ENCODE data around the gene NAA60. TPM values are rescaled to one million over a fixed set of nuclear protein-coding genes. Genes with fewer than 3 reads are reported as not detected.
A peak's percentile ranks its signal among the peaks of the same experiment; 100 is the strongest.

The NAA60 gene
- total and polyA plus RNA-seq, 2 of the 13 experiments (the other 11 are each of a cell fraction or from before 2014, with no cell fraction given): 14.7 to 32.0 TPM

DNA sequence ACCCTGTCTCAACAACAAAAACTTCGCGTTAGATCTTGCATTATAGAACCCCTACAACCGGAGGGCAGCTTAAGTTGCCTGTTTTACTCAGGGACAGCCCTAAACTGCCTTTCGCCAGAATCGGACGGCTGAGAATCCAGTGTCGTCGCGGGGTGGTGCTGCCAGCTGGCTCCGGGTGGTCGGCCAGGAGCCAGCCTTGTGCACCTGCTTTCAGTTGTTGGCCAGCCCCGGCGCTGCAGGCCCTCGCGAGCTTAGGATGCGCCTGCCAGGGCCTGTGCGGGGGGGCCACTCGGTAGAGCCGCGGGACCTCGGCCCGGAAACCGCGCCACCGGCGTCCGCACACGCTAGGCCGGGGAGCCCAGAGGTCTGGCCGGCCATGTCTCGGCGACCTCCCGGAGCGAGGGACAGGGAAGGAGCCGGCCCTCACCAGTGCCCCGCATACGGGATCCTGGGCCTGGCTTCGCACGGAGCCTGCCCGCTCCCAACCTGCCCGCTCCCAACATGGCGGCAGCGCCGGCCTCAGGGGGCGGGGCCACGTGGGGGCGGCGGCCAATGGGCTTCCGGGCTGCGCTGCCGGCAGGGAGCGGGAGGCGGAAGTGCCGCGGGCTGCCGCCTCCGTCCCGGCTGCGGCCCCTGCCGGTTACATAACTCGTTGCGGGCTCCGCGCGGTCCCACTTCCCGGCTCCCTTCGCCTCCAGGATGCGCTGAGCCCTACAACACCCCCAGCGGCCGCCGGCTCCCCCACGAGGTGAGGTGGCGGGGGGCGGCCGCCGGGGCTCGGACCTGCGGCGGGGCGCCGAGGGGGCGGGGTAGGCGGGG, 14.2 kb downstream of the NAA60 start (continued):
- TF ChIP-seq ZNF263 (CRISPR knock-in tag; IDR thresholded peaks at IDR 0.05) (no peak), ZNF24 (IDR thresholded peaks at IDR 0.05) (no peak), NR1H2 (CRISPR knock-in tag; IDR thresholded peaks at IDR 0.05; ENCODE audit: borderline replicate concordance, low read depth) (no peak), RNF2 (conservative IDR thresholded peaks at IDR 0.05; ENCODE audit: low read depth) (peak; percentile 89; the same call in 1 of the 2 replicates), ZNF709 (CRISPR knock-in tag; IDR thresholded peaks at IDR 0.05) (peak; percentile 71), SP4 (CRISPR knock-in tag; IDR thresholded peaks at IDR 0.05) (peak; percentile 95), ZFP90 (CRISPR knock-in tag; IDR thresholded peaks at IDR 0.05; ENCODE audit: borderline replicate concordance) (peak; percentile 88; the same call in 1 of the 2 replicates), GLI4 (CRISPR knock-in tag; IDR thresholded peaks at IDR 0.05; ENCODE audit: borderline replicate concordance) (peak; percentile 89; the same call in 1 of the 2 replicates), ZBTB1 (CRISPR knock-in tag; IDR thresholded peaks at IDR 0.05; ENCODE audit: borderline replicate concordance) (no peak), RFX5 (IDR thresholded peaks at IDR 0.05; ENCODE audit: low read depth, low read length) (no peak), ZNF850 (CRISPR knock-in tag; conservative IDR thresholded peaks at IDR 0.05) (no peak; the same call in 1 of the 2 replicates), TBX2 (CRISPR knock-in tag; IDR thresholded peaks at IDR 0.05; ENCODE audit: borderline replicate concordance) (peak; percentile 71), ZNF224 (CRISPR knock-in tag; IDR thresholded peaks at IDR 0.05) (no peak), MYNN (CRISPR knock-in tag; IDR thresholded peaks at IDR 0.05; ENCODE audit: low read depth) (no peak)
- TF ChIP-seq, protein P1, sequence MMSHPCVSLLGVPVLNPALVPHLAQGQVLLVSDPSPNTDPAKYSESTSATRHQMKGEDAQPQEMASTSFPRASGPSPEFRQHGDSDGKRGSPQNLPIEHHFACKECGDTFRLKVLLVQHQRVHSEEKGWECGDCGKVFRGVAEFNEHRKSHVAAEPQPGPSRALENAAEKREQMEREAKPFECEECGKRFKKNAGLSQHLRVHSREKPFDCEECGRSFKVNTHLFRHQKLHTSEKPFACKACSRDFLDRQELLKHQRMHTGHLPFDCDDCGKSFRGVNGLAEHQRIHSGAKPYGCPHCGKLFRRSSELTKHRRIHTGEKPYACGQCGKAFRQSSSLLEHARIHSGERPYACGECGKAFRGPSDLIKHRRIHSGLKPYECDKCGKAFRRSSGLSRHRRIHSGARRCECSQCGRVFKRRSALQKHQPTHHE (CRISPR knock-in tag; IDR thresholded peaks at IDR 0.05; ENCODE audit: borderline replicate concordance): no peak
- TF ChIP-seq, protein P2, sequence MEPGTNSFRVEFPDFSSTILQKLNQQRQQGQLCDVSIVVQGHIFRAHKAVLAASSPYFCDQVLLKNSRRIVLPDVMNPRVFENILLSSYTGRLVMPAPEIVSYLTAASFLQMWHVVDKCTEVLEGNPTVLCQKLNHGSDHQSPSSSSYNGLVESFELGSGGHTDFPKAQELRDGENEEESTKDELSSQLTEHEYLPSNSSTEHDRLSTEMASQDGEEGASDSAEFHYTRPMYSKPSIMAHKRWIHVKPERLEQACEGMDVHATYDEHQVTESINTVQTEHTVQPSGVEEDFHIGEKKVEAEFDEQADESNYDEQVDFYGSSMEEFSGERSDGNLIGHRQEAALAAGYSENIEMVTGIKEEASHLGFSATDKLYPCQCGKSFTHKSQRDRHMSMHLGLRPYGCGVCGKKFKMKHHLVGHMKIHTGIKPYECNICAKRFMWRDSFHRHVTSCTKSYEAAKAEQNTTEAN (CRISPR knock-in tag; conservative IDR thresholded peaks at IDR 0.05): 0 out of 2 replicates have a peak, but pooled peaks have one; percentile 23
- TF ChIP-seq, protein P3, sequence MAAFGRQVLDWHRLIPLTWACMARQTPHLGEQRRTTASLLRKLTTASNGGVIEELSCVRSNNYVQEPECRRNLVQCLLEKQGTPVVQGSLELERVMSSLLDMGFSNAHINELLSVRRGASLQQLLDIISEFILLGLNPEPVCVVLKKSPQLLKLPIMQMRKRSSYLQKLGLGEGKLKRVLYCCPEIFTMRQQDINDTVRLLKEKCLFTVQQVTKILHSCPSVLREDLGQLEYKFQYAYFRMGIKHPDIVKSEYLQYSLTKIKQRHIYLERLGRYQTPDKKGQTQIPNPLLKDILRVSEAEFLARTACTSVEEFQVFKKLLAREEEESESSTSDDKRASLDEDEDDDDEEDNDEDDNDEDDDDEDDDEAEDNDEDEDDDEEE (CRISPR knock-in tag; IDR thresholded peaks at IDR 0.05): peak; percentile 83; the same call in 1 of the 2 replicates
- TF ChIP-seq, protein P4, sequence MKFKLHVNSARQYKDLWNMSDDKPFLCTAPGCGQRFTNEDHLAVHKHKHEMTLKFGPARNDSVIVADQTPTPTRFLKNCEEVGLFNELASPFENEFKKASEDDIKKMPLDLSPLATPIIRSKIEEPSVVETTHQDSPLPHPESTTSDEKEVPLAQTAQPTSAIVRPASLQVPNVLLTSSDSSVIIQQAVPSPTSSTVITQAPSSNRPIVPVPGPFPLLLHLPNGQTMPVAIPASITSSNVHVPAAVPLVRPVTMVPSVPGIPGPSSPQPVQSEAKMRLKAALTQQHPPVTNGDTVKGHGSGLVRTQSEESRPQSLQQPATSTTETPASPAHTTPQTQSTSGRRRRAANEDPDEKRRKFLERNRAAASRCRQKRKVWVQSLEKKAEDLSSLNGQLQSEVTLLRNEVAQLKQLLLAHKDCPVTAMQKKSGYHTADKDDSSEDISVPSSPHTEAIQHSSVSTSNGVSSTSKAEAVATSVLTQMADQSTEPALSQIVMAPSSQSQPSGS (CRISPR knock-in tag; IDR thresholded peaks at IDR 0.05): no peak; the same call in 1 of the 2 replicates
- TF ChIP-seq, protein P5, sequence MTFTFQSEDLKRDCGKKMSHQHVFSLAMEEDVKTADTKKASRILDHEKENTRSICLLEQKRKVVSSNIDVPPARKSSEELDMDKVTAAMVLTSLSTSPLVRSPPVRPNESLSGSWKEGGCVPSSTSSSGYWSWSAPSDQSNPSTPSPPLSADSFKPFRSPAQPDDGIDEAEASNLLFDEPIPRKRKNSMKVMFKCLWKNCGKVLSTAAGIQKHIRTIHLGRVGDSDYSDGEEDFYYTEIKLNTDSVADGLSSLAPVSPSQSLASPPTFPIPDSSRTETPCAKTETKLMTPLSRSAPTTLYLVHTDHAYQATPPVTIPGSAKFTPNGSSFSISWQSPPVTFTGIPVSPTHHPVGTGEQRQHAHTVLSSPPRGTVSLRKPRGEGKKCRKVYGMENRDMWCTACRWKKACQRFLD (CRISPR knock-in tag; IDR thresholded peaks at IDR 0.05; ENCODE audit: borderline replicate concordance): peak; percentile 52; the same call in 1 of the 2 replicates
- TF ChIP-seq, protein P6, sequence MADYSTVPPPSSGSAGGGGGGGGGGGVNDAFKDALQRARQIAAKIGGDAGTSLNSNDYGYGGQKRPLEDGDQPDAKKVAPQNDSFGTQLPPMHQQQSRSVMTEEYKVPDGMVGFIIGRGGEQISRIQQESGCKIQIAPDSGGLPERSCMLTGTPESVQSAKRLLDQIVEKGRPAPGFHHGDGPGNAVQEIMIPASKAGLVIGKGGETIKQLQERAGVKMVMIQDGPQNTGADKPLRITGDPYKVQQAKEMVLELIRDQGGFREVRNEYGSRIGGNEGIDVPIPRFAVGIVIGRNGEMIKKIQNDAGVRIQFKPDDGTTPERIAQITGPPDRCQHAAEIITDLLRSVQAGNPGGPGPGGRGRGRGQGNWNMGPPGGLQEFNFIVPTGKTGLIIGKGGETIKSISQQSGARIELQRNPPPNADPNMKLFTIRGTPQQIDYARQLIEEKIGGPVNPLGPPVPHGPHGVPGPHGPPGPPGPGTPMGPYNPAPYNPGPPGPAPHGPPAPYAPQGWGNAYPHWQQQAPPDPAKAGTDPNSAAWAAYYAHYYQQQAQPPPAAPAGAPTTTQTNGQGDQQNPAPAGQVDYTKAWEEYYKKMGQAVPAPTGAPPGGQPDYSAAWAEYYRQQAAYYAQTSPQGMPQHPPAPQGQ (CRISPR knock-in tag; IDR thresholded peaks at IDR 0.05; ENCODE audit: borderline replicate concordance): no peak
